22Rv1 (cell line): ENCODE data around the gene TMEM208.

ENCODE experiments used
- CTCF ChIP-seq: fragments of 450-650 bp; IDR thresholded peaks from 2 replicates; pipeline ENCODE4 v1.5.1; 2017; ENCODE audit warnings: mild to moderate bottlenecking
- ZFX ChIP-seq: fragments of 450-650 bp; IDR thresholded peaks from 2 replicates; pipeline ENCODE4 v1.6.1; 2017; ENCODE audit warnings: antibody characterized with exemption, borderline replicate concordance

GRCh38 chr16:67249178-67250044, 22.5 kb downstream of the TMEM208 start:
- TF ChIP-seq CTCF (no peak), ZFX (no peak)
